ENCODE measurements around the gene KRTAP3-2. TPM values are rescaled to one million over a fixed set of nuclear protein-coding genes. Genes with fewer than 3 reads are reported as not detected.

KRTAP3-2 gene
- total RNA-seq, 1 donor from 2014 or later, result not detected

- no peak overlapping the region for H3K4me3 Mint-ChIP-seq (ENCODE audit: unreplicated experiment)
- no peaks in the 10 kb centered on the region for H3K27me3 Mint-ChIP-seq (ENCODE audit: low read depth)
- TF ChIP-seq CTCF (IDR thresholded peaks at IDR 0.05), result no peak
- H3K27ac Mint-ChIP-seq (ENCODE audit: unreplicated experiment), result no peak overlapping the region
- H3K4me1 Mint-ChIP-seq (ENCODE audit: low read depth), result peaks cover 25% of the 10 kb centered on the region
- peaks cover 2% of the 10 kb centered on the region for H3K9me3 Mint-ChIP-seq (ENCODE audit: low read depth)
- DNase-seq (ENCODE audit: low spot score), result no peak
- H3K36me3 Mint-ChIP-seq (ENCODE audit: low read depth), result no peaks in the 10 kb centered on the region
Measured at GRCh38 chr17:40960144-40960543, 39.6 kb downstream of the KRTAP3-2 start.

- no peak overlapping the region for H3K4me3 Mint-ChIP-seq (ENCODE audit: unreplicated experiment)
- no peak for DNase-seq (ENCODE audit: low spot score)
- no peaks in the 10 kb centered on the region for H3K36me3 Mint-ChIP-seq (ENCODE audit: low read depth)
- TF ChIP-seq CTCF (IDR thresholded peaks at IDR 0.05), result no peak
- H3K9me3 Mint-ChIP-seq (ENCODE audit: low read depth), result peaks cover 2% of the 10 kb centered on the region
- H3K4me1 Mint-ChIP-seq (ENCODE audit: low read depth), result peaks cover 26% of the 10 kb centered on the region
- H3K27me3 Mint-ChIP-seq (ENCODE audit: low read depth), result no peaks in the 10 kb centered on the region
- no peak overlapping the region for H3K27ac Mint-ChIP-seq (ENCODE audit: unreplicated experiment)
Measured at GRCh38 chr17:40958086-40958953, 41.4 kb downstream of the KRTAP3-2 start.

- Mint-ChIP-seq H3K4me1 (ENCODE audit: low read depth) (peaks cover 37% of the 10 kb centered on the region), H3K4me3 (ENCODE audit: unreplicated experiment) (no peak overlapping the region), H3K27ac (ENCODE audit: unreplicated experiment) (peak overlapping the region; percentile 0), H3K9me3 (ENCODE audit: low read depth) (no peaks in the 10 kb centered on the region), H3K36me3 (ENCODE audit: low read depth) (no peaks in the 10 kb centered on the region), H3K27me3 (ENCODE audit: low read depth) (no peaks in the 10 kb centered on the region)
- no peak for TF ChIP-seq CTCF (IDR thresholded peaks at IDR 0.05)
- DNase-seq (ENCODE audit: low spot score), result no peak
Measured at GRCh38 chr17:40956401-40957254, 43.1 kb downstream of the KRTAP3-2 start.

GRCh38 chr17:40953881-40954280, 45.8 kb downstream of the KRTAP3-2 start:
- Mint-ChIP-seq H3K36me3 (ENCODE audit: low read depth) (no peaks in the 10 kb centered on the region), H3K4me3 (ENCODE audit: unreplicated experiment) (no peak overlapping the region), H3K4me1 (ENCODE audit: low read depth) (peaks cover 37% of the 10 kb centered on the region), H3K9me3 (ENCODE audit: low read depth) (no peaks in the 10 kb centered on the region), H3K27me3 (ENCODE audit: low read depth) (peaks cover 9% of the 10 kb centered on the region), H3K27ac (ENCODE audit: unreplicated experiment) (no peak overlapping the region)
- no peak for DNase-seq (ENCODE audit: low spot score)
- no peak for TF ChIP-seq CTCF (IDR thresholded peaks at IDR 0.05)

GRCh38 chr17:40952661-40953060, 47.0 kb downstream of the KRTAP3-2 start:
- Mint-ChIP-seq H3K27ac (ENCODE audit: unreplicated experiment) (no peak overlapping the region), H3K27me3 (ENCODE audit: low read depth) (peaks cover 10% of the 10 kb centered on the region), H3K4me3 (ENCODE audit: unreplicated experiment) (no peak overlapping the region), H3K36me3 (ENCODE audit: low read depth) (no peaks in the 10 kb centered on the region), H3K9me3 (ENCODE audit: low read depth) (no peaks in the 10 kb centered on the region), H3K4me1 (ENCODE audit: low read depth) (peaks cover 30% of the 10 kb centered on the region)
- no peak for DNase-seq (ENCODE audit: low spot score)
- no peak for TF ChIP-seq CTCF (IDR thresholded peaks at IDR 0.05)
